PFSK-1 (cell line): Measurements from ENCODE around the gene YTHDF1.

Experiments used
- FOXP2 ChIP-seq: optimal IDR thresholded peaks from 2 replicates; pipeline ENCODE3; 2011; ENCODE audit warnings: borderline replicate concordance, control low read depth, inconsistent platforms; ENCODE audit not compliant: insufficient read depth; ENCODE audit errors: extremely low read length, extremely low read depth
- POLR2AphosphoS5 ChIP-seq: IDR thresholded peaks from 2 replicates; pipeline ENCODE4 v1.6.1; 2012; ENCODE audit warnings: low read depth, mild to moderate bottlenecking, control low read depth, low read length, moderate library complexity
- SIN3A ChIP-seq: IDR thresholded peaks from 2 replicates; pipeline ENCODE4 v1.6.1; 2012; ENCODE audit warnings: mild to moderate bottlenecking, low read length, moderate library complexity, borderline replicate concordance; ENCODE audit not compliant: insufficient read depth
- TAF1 ChIP-seq: IDR thresholded peaks from 2 replicates; pipeline ENCODE4 v1.6.1; 2012; ENCODE audit warnings: low read length, control low read depth, borderline replicate concordance; ENCODE audit not compliant: insufficient read depth
- TF ChIP-seq, protein P1 (sequence below), 2 experiments: IDR thresholded peaks; 2 replicates each; pipeline versions ENCODE4 v1.6.1 to v1.8.0; 2011 to 2012; ENCODE audit warnings: low read depth in 2 of 2, low read length in 2 of 2, control low read depth in 1 of 2, inconsistent platforms in 1 of 2, mild to moderate bottlenecking in 1 of 2, moderate library complexity in 1 of 2; ENCODE audit not compliant: insufficient read depth in 1 of 2

YTHDF1 gene

DNA sequence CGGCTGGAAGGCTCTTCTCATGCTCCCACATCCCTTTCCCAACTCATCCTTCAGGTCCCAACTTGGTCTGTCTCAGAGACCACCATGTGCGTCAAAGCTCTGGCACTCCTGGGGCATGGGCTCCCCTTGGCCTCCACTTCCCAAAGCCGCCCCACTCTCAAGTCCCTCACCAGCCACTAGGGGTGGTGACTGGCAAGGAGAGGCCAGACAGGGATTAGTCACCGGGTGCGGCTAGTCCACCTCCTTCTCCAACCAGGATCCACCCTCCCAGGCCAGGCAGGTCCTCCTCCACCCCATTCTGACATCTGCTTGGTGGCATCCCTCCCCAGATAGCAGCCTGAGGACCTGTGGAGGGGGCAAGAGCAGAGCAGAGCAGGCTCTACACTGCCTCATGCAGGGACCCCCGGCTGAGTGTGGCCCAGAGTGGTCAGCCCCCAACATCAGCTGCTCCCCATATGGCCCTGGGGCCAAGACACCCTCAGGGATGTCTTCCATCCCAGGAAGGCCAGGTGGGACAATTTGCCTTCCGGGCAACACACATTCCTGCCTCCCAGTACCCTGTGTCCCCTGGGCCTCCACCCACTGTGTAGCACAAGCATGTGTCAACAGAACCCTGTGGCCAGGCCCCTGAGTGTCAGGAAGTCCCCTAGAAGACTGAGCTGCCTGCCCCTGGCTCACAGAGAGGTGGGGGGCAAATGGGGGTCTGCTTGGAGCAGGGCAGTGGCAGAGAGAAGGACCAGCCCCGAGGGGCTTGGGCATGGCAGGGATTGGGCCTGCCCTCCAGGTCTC lies 29.2 kb downstream of the YTHDF1 start:
- TF ChIP-seq TAF1, result no peak
- TF ChIP-seq, protein P1, sequence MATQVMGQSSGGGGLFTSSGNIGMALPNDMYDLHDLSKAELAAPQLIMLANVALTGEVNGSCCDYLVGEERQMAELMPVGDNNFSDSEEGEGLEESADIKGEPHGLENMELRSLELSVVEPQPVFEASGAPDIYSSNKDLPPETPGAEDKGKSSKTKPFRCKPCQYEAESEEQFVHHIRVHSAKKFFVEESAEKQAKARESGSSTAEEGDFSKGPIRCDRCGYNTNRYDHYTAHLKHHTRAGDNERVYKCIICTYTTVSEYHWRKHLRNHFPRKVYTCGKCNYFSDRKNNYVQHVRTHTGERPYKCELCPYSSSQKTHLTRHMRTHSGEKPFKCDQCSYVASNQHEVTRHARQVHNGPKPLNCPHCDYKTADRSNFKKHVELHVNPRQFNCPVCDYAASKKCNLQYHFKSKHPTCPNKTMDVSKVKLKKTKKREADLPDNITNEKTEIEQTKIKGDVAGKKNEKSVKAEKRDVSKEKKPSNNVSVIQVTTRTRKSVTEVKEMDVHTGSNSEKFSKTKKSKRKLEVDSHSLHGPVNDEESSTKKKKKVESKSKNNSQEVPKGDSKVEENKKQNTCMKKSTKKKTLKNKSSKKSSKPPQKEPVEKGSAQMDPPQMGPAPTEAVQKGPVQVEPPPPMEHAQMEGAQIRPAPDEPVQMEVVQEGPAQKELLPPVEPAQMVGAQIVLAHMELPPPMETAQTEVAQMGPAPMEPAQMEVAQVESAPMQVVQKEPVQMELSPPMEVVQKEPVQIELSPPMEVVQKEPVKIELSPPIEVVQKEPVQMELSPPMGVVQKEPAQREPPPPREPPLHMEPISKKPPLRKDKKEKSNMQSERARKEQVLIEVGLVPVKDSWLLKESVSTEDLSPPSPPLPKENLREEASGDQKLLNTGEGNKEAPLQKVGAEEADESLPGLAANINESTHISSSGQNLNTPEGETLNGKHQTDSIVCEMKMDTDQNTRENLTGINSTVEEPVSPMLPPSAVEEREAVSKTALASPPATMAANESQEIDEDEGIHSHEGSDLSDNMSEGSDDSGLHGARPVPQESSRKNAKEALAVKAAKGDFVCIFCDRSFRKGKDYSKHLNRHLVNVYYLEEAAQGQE (IDR thresholded peaks at IDR 0.05; ENCODE audit: insufficient read depth in 1 of 2, low read depth in 2 of 2, low read length in 2 of 2), result no peak
- TF ChIP-seq SIN3A, result no peak
- no peak for TF ChIP-seq POLR2AphosphoS5
- TF ChIP-seq FOXP2, result no peak

DNA sequence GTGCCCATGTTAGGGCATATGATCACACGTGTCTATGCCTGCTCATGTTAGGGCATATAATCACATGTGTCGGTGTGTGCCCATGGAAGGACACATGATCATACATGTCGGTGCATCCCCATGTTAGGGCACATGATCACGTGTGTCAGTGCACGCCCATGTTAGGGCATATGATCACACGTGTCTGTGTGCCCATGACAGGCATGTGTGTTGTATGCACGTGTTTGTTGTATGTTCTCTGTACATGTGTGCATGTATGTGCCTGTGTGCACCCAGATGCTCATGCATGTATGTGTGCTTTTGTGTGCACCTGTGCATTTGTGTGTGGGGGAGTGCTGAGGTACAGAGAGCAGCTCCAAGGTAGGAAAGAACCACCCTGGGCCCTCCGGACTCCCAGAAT lies 29.8 kb downstream of the YTHDF1 start:
- TF ChIP-seq TAF1, result no peak
- TF ChIP-seq POLR2AphosphoS5, result no peak
- TF ChIP-seq FOXP2, result no peak
- TF ChIP-seq, protein P1 (IDR thresholded peaks at IDR 0.05; ENCODE audit: insufficient read depth in 1 of 2, low read depth in 2 of 2, low read length in 2 of 2), result no peak
- TF ChIP-seq SIN3A, result no peak

DNA sequence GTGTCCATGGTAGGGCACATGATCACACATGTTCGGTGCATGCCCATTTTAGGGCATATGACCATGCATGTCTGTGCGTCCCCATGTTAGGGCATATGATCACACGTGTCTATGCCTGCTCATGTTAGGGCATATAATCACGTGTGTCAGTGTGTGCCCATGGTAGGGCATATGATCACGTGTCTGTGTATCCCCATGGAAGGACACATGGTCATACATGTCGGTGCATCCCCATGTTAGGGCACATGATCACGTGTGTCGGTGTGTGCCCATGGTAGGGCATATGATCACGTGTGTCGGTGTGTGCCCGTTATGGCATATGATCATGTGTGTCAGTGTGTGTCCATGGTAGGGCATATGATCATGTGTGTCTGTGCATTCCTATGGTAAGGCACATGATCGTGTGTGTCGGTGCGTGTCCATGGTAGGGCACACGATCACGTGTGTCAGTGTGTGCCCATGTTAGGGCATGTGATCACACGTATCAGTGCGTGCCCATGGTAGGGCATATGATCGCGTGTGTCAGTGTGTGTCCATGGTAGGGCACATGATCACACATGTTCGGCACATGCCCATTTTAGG lies 30.6 kb downstream of the YTHDF1 start:
- TF ChIP-seq, protein P1 (IDR thresholded peaks at IDR 0.05; ENCODE audit: insufficient read depth in 1 of 2, low read depth in 2 of 2, low read length in 2 of 2), result no peak
- TF ChIP-seq POLR2AphosphoS5 (no peak), TAF1 (no peak), FOXP2 (no peak), SIN3A (no peak)

DNA sequence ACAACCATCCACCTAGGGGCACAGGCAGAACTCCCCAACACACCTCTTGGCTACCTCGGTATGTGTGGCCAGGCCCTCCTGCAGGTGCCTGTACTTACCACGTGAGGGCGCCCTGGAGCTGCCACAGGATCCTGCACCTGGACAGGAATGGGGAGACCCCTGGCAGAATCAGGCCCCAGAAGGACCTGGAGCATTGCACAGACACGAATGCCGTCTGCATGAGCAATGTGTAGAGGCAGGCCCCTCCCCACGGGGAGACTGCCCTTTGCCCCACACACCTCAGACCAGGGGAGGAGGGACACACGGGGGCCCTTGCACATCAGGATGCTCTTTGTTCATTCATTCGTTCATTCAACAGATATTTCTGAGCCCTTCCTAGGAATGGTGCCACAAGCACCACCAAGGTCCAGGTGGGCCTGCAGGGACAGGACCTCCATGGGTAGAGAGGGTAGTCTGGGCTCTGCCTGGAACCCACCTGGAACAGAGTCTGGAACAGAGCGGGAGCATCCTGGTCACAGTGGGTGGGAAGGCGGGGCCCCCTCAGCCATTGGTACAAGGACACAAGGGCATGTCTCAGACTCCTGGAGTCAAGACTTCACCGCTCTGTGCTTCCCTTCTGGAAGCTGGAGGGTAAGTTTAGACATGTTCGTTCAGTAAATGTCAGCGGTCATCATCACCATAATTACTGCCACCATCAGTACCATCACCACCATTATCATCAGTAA lies 32.3 kb downstream of the YTHDF1 start:
- TF ChIP-seq FOXP2, result peak; percentile 14
- no peak for TF ChIP-seq TAF1

DNA sequence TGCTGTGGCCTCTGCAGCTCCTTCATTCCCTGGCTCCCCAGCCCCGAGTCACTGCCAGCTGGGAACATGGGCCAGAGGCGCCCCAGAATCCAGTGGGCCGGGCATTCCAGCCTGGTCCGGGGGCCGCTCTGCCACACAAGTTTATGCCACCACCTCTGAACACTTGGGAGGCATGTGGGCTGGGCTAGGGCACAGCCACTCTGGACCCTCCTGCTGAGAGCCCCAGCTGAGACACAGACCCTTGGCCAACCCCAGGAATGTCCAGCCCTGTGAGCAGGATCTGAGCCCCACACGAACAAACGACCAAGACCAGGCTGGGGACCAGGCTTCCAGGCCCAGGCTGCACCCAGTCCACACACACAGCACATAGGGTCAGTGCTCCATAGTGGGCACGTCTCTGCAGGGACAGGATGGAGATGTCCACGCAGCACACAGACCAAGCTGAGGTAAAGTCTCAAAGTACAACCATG lies 33.0 kb downstream of the YTHDF1 start:
- TF ChIP-seq POLR2AphosphoS5 (no peak), FOXP2 (no peak)

DNA sequence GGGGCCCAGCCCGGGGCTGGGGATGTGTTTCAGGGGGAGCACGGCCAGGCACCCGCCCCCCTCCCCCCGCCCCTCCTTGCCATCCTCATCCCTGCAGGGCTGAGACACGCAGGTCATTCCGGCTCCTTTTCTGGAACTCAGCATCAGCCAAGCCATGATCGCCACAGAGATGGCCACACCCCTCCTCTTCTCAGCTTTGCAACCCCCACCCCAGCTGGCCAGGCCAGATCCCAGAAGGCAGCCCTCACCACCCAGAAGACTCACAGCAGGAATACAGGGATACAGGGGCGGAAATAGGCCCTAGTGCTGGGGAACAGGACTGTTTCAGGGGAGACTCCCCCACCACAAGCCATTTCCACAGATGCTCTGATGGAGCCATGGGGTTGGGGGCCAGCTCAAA lies 33.5 kb downstream of the YTHDF1 start:
- no peak for TF ChIP-seq SIN3A
- no peak for TF ChIP-seq TAF1
- TF ChIP-seq POLR2AphosphoS5, result no peak
- TF ChIP-seq FOXP2, result no peak
- TF ChIP-seq, protein P1 (IDR thresholded peaks at IDR 0.05; ENCODE audit: insufficient read depth in 1 of 2, low read depth in 2 of 2, low read length in 2 of 2), result no peak
